Brain microvascular endothelial cell (primary cell): ENCODE measurements around the gene SCART1.
"Not testable (repeated sequence)": the region's sequence is repeated elsewhere in the genome, so short reads cannot be mapped to it uniquely, and the experiment has no call there.

Experiments
- DNase-seq: peaks from one replicate; pipeline ENCODE4 v3.0.0-alpha.2; 2020
- H3K27ac ChIP-seq: fragments of 250-450 bp; sonication (Bioruptor Pico); 2 replicates; pipeline ENCODE4 v1.5.1; 2020; ENCODE audit warnings: mild to moderate bottlenecking, moderate library complexity
- H3K27me3 ChIP-seq: fragments of 250-450 bp; sonication (Bioruptor Pico); replicated peaks from 2 replicates; pipeline ENCODE4 v1.5.1; 2020; ENCODE audit warnings: mild to moderate bottlenecking
- H3K36me3 ChIP-seq: fragments of 250-450 bp; sonication (Bioruptor Pico); replicated peaks from 2 replicates; pipeline ENCODE4 v1.5.1; 2020; ENCODE audit warnings: mild to moderate bottlenecking
- H3K4me3 ChIP-seq: 2 replicates; pipeline ENCODE4 v1.5.1; 2011; ENCODE audit warnings: low read depth, mild to moderate bottlenecking, control low read depth, low read length, moderate library complexity
- CTCF ChIP-seq: IDR thresholded peaks from 2 replicates; pipeline ENCODE4 v1.5.1; 2011; ENCODE audit warnings: low read depth, mild to moderate bottlenecking, moderate library complexity, low read length, control low read depth, inconsistent platforms; ENCODE audit errors: missing control alignments
- in situ Hi-C: cut with HindIII; loops from 2 replicates; pipeline ENCODE4 v1.10.0; 2017; ENCODE audit warnings: low sequenced_read_pairs, low pct_ligation_motif_present

Gene SCART1

DNA sequence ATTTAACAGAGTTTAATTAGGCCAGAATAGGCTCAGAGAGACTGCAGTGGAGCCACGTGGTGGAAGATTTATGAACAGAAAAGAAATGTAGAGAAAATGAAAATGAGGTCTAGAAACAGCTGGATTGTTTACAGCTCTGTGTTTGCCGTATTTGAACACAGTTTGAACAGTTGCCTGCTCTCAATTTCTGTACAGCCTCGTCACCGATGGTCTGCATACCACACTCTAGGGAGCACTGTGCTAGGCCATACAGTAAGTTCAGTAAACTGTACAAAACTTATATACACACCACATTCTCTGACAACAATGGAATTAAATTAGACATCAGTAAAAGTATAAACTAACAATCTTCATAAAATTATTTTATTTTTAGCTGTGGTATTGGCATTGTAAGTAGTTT is 62.3 kb downstream of the SCART1 start:
- Histone ChIP-seq H3K4me3 (no peak overlapping the region), H3K36me3 (no peaks in the 10 kb centered on the region), H3K27ac (no peak overlapping the region), H3K27me3 (no peaks in the 10 kb centered on the region)
- no peak for TF ChIP-seq CTCF
- DNase-seq, result no peak
- in situ Hi-C loops, result no loop called here

DNA sequence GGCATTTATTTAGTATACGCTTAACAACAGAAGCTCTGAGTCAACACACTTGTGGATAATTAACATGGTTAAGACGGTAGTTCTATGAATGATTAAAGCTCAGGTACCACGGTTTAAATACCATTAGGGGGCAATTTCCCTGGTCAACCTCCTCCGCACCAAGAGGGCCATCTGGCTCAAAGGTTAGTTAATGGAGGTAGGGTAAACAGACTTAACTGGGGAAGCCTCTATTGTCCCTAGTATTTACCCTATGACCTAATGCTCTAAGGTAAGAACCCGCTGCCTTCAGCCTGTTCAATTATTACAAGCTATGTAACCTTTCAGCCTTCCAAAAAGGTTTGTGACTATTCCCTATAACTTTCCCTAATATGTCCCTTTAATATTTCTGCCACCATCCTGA is 64.8 kb downstream of the SCART1 start:
- H3K36me3 ChIP-seq, H3K4me3 ChIP-seq, H3K27me3 ChIP-seq, in situ Hi-C loops, H3K27ac ChIP-seq, DNase-seq: not testable (repeated sequence)
